ENCODE measurements around the gene SYNPO. TPM values are rescaled to one million over a fixed set of nuclear protein-coding genes. Genes with fewer than 3 reads are reported as not detected.

Gene SYNPO
- total and polyA plus RNA-seq, 2 donors from 2014 or later, result 46.3 to 87.6 TPM

DNA sequence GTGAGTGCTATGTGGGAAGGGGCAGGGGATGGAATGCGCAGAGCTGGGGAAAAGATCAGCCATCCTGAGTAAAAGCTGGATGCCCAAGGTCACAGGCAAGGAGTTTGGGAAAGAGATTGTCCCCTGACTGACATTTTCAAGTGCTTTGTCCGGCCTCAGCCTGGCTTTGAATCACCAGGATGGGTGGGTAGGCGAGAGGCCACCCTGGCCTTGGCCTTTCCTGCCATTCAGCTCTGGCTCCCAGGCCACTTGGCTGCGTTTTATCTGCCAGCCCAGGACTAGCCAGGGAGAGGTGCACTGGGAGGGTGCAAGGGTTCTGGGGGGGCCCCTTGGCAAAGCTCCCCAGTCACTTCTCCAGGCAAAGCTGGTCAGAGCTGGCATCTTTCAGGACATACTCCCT, 37.4 kb upstream of the SYNPO start:
- FAIRE-seq (no peak), DNase-seq (peak in 1 of 5 donors; percentile 69)
- no peaks in the 10 kb centered on the region for H3K36me3 ChIP-seq (ENCODE audit: control insufficient read depth in 2 of 3, insufficient read depth in 3 of 3, low read length in 3 of 3)
- peaks cover 0 to 9% (median 3%) of the 10 kb centered on the region in 3 donors for H3K4me1 ChIP-seq (ENCODE audit: control insufficient read depth in 2 of 3, insufficient read depth in 2 of 3, low read depth in 1 of 3, low read length in 3 of 3)
- H3K27me3 ChIP-seq (ENCODE audit: control insufficient read depth, insufficient read depth, low read length), result no peaks in the 10 kb centered on the region
- intact Hi-C loops (cut with DNase I), result no loop called here
- TF ChIP-seq, protein P1, sequence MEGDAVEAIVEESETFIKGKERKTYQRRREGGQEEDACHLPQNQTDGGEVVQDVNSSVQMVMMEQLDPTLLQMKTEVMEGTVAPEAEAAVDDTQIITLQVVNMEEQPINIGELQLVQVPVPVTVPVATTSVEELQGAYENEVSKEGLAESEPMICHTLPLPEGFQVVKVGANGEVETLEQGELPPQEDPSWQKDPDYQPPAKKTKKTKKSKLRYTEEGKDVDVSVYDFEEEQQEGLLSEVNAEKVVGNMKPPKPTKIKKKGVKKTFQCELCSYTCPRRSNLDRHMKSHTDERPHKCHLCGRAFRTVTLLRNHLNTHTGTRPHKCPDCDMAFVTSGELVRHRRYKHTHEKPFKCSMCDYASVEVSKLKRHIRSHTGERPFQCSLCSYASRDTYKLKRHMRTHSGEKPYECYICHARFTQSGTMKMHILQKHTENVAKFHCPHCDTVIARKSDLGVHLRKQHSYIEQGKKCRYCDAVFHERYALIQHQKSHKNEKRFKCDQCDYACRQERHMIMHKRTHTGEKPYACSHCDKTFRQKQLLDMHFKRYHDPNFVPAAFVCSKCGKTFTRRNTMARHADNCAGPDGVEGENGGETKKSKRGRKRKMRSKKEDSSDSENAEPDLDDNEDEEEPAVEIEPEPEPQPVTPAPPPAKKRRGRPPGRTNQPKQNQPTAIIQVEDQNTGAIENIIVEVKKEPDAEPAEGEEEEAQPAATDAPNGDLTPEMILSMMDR (IDR thresholded peaks at IDR 0.05; ENCODE audit: borderline replicate concordance, extremely low read depth, insufficient read depth), result no peak
- H3K9me3 ChIP-seq (ENCODE audit: control insufficient read depth in 2 of 3, insufficient read depth in 1 of 3, low read length in 3 of 3), result no peaks in the 10 kb centered on the region
- no peak overlapping the region for H3K9ac ChIP-seq (ENCODE audit: low read length in 3 of 3)
- peak overlapping the region in 1 of 2 donors; percentile 63 for H3K27ac ChIP-seq (ENCODE audit: low read depth in 2 of 2, low read length in 2 of 2)
- H3K4me3 ChIP-seq (ENCODE audit: low read length in 3 of 3), result no peak overlapping the region

DNA sequence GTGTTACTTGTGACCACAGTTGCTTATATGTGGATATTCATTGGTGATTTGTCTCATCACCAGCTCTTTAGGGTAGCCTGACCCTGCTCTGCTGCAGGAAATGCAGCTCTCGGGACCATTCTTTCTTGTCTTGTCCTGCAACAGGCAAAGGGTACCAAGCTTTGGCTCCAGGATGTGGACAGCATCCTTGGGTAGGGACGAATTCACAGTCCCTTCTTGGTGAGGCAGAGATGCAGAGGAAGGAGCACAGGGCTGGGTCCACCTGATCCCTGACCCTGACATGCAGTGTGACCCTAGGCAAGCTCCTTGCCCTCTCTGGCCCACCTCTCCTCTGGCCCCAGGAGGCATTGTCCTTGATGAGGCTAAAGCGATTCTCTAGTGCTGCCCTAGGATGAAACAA, 37.0 kb upstream of the SYNPO start:
- TF ChIP-seq, protein P1 (IDR thresholded peaks at IDR 0.05; ENCODE audit: borderline replicate concordance, extremely low read depth, insufficient read depth), result no peak
- intact Hi-C loops (cut with DNase I), result no loop called here
- Histone ChIP-seq H3K4me3 (ENCODE audit: low read length in 3 of 3) (no peak overlapping the region), H3K9me3 (ENCODE audit: control insufficient read depth in 2 of 3, insufficient read depth in 1 of 3, low read length in 3 of 3) (no peaks in the 10 kb centered on the region), H3K36me3 (ENCODE audit: control insufficient read depth in 2 of 3, insufficient read depth in 3 of 3, low read length in 3 of 3) (no peaks in the 10 kb centered on the region), H3K27me3 (ENCODE audit: control insufficient read depth, insufficient read depth, low read length) (no peaks in the 10 kb centered on the region), H3K4me1 (ENCODE audit: control insufficient read depth in 2 of 3, insufficient read depth in 2 of 3, low read depth in 1 of 3, low read length in 3 of 3) (peaks cover 0 to 9% (median 3%) of the 10 kb centered on the region in 3 donors), H3K9ac (ENCODE audit: low read length in 3 of 3) (no peak overlapping the region), H3K27ac (ENCODE audit: low read depth in 2 of 2, low read length in 2 of 2) (no peak overlapping the region)
- DNase-seq (peak in 1 of 5 donors; percentile 22), FAIRE-seq (no peak)

DNA sequence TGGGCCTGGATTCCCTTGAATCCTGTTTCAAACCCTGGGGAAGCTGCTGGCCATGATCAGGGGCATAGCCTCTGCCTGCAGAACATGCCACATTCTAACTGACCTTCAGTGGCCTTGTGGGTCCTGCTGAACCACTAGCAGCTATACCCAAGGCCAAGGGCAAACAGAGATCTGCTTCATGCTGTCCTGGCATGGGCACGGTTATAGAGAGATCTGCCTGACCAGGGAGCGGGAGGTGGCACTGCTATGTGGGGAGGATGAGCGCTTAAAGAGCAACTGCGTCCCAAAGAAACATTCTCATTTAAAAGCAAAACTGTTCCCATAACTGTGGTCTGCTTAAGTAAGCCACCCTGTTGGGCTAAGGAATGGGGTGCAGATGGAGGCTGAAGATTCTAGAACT, 36.5 kb upstream of the SYNPO start:
- no peak overlapping the region for H3K9ac ChIP-seq (ENCODE audit: low read length in 3 of 3)
- no peak for FAIRE-seq
- no peaks in the 10 kb centered on the region for H3K27me3 ChIP-seq (ENCODE audit: control insufficient read depth, insufficient read depth, low read length)
- H3K4me1 ChIP-seq (ENCODE audit: control insufficient read depth in 2 of 3, insufficient read depth in 2 of 3, low read depth in 1 of 3, low read length in 3 of 3), result peaks cover 0 to 9% (median 3%) of the 10 kb centered on the region in 3 donors
- peak in 1 of 5 donors; percentile 16 for DNase-seq
- TF ChIP-seq, protein P1 (IDR thresholded peaks at IDR 0.05; ENCODE audit: borderline replicate concordance, extremely low read depth, insufficient read depth), result no peak
- no peak overlapping the region for H3K27ac ChIP-seq (ENCODE audit: low read depth in 2 of 2, low read length in 2 of 2)
- no peaks in the 10 kb centered on the region for H3K36me3 ChIP-seq (ENCODE audit: control insufficient read depth in 2 of 3, insufficient read depth in 3 of 3, low read length in 3 of 3)
- H3K4me3 ChIP-seq (ENCODE audit: low read length in 3 of 3), result no peak overlapping the region
- intact Hi-C loops (cut with DNase I), result no loop called here
- no peaks in the 10 kb centered on the region for H3K9me3 ChIP-seq (ENCODE audit: control insufficient read depth in 2 of 3, insufficient read depth in 1 of 3, low read length in 3 of 3)

DNA sequence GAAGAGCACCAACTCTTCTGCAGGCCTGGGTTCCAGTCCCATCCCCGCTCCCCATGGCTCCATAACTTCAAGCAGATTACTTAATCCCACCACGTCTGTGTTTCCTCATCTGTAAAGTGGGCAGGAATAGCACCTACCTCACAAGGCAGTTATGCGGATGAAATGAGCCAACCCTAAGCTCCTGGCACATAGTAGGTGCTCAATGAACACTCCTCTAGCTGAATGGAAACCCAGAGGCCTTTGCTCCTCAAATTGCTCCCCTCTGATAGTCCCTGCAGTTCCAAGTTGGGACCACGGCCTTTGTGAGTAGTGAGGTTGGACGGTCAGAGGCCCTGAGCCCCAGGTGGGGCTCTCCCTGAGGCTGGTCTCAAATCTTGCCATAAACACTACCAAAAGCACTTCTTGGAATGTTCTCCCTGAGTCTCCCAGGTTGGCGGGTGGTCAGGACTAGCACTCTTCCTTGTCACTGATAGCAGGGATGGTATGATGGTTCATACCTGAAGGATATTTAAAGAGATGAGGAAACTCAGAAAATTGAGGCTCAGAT, 35.5 kb upstream of the SYNPO start:
- DNase-seq (peak in 1 of 5 donors; percentile 9), FAIRE-seq (no peak)
- Histone ChIP-seq H3K9ac (ENCODE audit: low read length in 3 of 3) (no peak overlapping the region), H3K36me3 (ENCODE audit: control insufficient read depth in 2 of 3, insufficient read depth in 3 of 3, low read length in 3 of 3) (no peaks in the 10 kb centered on the region), H3K4me1 (ENCODE audit: control insufficient read depth in 2 of 3, insufficient read depth in 2 of 3, low read depth in 1 of 3, low read length in 3 of 3) (peaks cover 0 to 7% (median 0%) of the 10 kb centered on the region in 3 donors), H3K27ac (ENCODE audit: low read depth in 2 of 2, low read length in 2 of 2) (no peak overlapping the region), H3K4me3 (ENCODE audit: low read length in 3 of 3) (no peak overlapping the region), H3K27me3 (ENCODE audit: control insufficient read depth, insufficient read depth, low read length) (no peaks in the 10 kb centered on the region), H3K9me3 (ENCODE audit: control insufficient read depth in 2 of 3, insufficient read depth in 1 of 3, low read length in 3 of 3) (no peaks in the 10 kb centered on the region)
- intact Hi-C loops (cut with DNase I), result no loop called here
- TF ChIP-seq, protein P1 (IDR thresholded peaks at IDR 0.05; ENCODE audit: borderline replicate concordance, extremely low read depth, insufficient read depth), result no peak
